SK-MEL-5 (cell line): ENCODE measurements around the gene SLC28A1. TPM values are rescaled to one million over a fixed set of nuclear protein-coding genes. Genes with fewer than 3 reads are reported as not detected.

ENCODE experiments used
- DNase-seq: peaks from one replicate; pipeline ENCODE4 v3.0.0-alpha.2; 2016; ENCODE audit warnings: low read depth, low spot score
- in situ Hi-C: cut with HindIII; loops from 2 replicates; pipeline ENCODE4 v1.10.0; 2016; ENCODE audit warnings: low sequenced_read_pairs, high pct_unique_total_duplicates, low pct_unique_long_range_greater_than_20kb
- total RNA-seq: library from RNA; depleted of rRNA; stranded (reverse); fragments of >200 nt; shearing (Covaris generic); gene quantifications from 2 replicates; pipeline ENCODE4 v1.2.3, GENCODE V29; 2014

Gene SLC28A1
- total RNA-seq, 1 experiment from 2014 or later, result not detected

- in situ Hi-C loops, result no loop called here
- DNase-seq, result peak; percentile 86
Measured at GRCh38 chr15:84878504-84878903, 6.0 kb upstream of the SLC28A1 start.

GRCh38 chr15:84879088-84879780, 5.2 kb upstream of the SLC28A1 start:
- in situ Hi-C loops, result no loop called here
- no peak for DNase-seq

GRCh38 chr15:84880007-84880406, 4.5 kb upstream of the SLC28A1 start:
- no peak for DNase-seq
- in situ Hi-C loops, result no loop called here

- no peak for DNase-seq
- in situ Hi-C loops, result no loop called here
Measured at GRCh38 chr15:84880822-84881519, 3.5 kb upstream of the SLC28A1 start.

- in situ Hi-C loops, result no loop called here
Measured at GRCh38 chr15:84881520-84881830, 3.0 kb upstream of the SLC28A1 start.

GRCh38 chr15:84883466-84883865, 996 bp upstream of the SLC28A1 start:
- no peak for DNase-seq
- in situ Hi-C loops, result no loop called here

More at GRCh38 chr15:84881520-84881830, 3.0 kb upstream of the SLC28A1 start:
- DNase-seq, result no peak

GRCh38 chr15:84885801-84886200, 1.3 kb downstream of the SLC28A1 start:
- no peak for DNase-seq
- in situ Hi-C loops, result no loop called here

- in situ Hi-C loops, result no loop called here
- no peak for DNase-seq
Measured at GRCh38 chr15:84886211-84886983, 1.9 kb downstream of the SLC28A1 start.

- in situ Hi-C loops, result no loop called here
- no peak for DNase-seq
Measured at GRCh38 chr15:84886984-84887299, 2.5 kb downstream of the SLC28A1 start.

GRCh38 chr15:84887938-84888337, 3.5 kb downstream of the SLC28A1 start:
- in situ Hi-C loops, result no loop called here

GRCh38 chr15:84888639-84889038, 4.2 kb downstream of the SLC28A1 start:
- DNase-seq, result no peak
- in situ Hi-C loops, result no loop called here

More at GRCh38 chr15:84887938-84888337, 3.5 kb downstream of the SLC28A1 start:
- DNase-seq, result no peak

- no peak for DNase-seq
- in situ Hi-C loops, result no loop called here
Measured at GRCh38 chr15:84889313-84889990, 5.0 kb downstream of the SLC28A1 start.

- in situ Hi-C loops, result no loop called here
- peak; percentile 23 for DNase-seq
Measured at GRCh38 chr15:84889991-84890669, 5.7 kb downstream of the SLC28A1 start.

- in situ Hi-C loops, result no loop called here
- no peak for DNase-seq
Measured at GRCh38 chr15:84890670-84891162, 6.3 kb downstream of the SLC28A1 start.

- in situ Hi-C loops, result no loop called here
- DNase-seq, result no peak
Measured at GRCh38 chr15:84891339-84891738, 6.9 kb downstream of the SLC28A1 start.

GRCh38 chr15:84892786-84893307, 8.4 kb downstream of the SLC28A1 start:
- in situ Hi-C loops, result no loop called here
- no peak for DNase-seq

- no peak for DNase-seq
- in situ Hi-C loops, result no loop called here
Measured at GRCh38 chr15:84893607-84894006, 9.1 kb downstream of the SLC28A1 start.
